Measurements from ENCODE around the gene TLE7. TPM values are rescaled to one million over a fixed set of nuclear protein-coding genes. Genes with fewer than 3 reads are reported as not detected.

TLE7 gene
- total and polyA plus RNA-seq, 2 donors from 2014 or later, result not detected

GRCh38 chr16:71384073-71384724 lies 57.7 kb downstream of the TLE7 start:
- no peak overlapping the region for H3K9ac ChIP-seq (ENCODE audit: low read length in 3 of 3)

GRCh38 chr16:71383054-71383773 lies 58.6 kb downstream of the TLE7 start:
- no peak overlapping the region for H3K9ac ChIP-seq (ENCODE audit: low read length in 3 of 3)
- H3K36me3 ChIP-seq (ENCODE audit: control insufficient read depth in 2 of 3, insufficient read depth in 3 of 3, low read length in 3 of 3), result no peaks in the 10 kb centered on the region
- no peaks in the 10 kb centered on the region for H3K4me1 ChIP-seq (ENCODE audit: control insufficient read depth in 2 of 3, insufficient read depth in 2 of 3, low read depth in 1 of 3, low read length in 3 of 3)
- H3K9me3 ChIP-seq (ENCODE audit: control insufficient read depth in 2 of 3, insufficient read depth in 1 of 3, low read length in 3 of 3), result no peaks in the 10 kb centered on the region
- intact Hi-C loops (cut with DNase I), result no loop called here
- DNase-seq, result no peak
- no peak for TF ChIP-seq CTCF (IDR thresholded peaks at IDR 0.05; ENCODE audit: borderline replicate concordance, extremely low read depth, insufficient read depth)
- FAIRE-seq, result no peak
- no peaks in the 10 kb centered on the region for H3K27me3 ChIP-seq (ENCODE audit: control insufficient read depth, insufficient read depth, low read length)
- H3K27ac ChIP-seq (ENCODE audit: low read depth in 2 of 2, low read length in 2 of 2), result no peak overlapping the region
- no peak overlapping the region for H3K4me3 ChIP-seq (ENCODE audit: low read length in 3 of 3)

More at GRCh38 chr16:71384073-71384724, 57.7 kb downstream of the TLE7 start:
- Histone ChIP-seq H3K9me3 (ENCODE audit: control insufficient read depth in 2 of 3, insufficient read depth in 1 of 3, low read length in 3 of 3) (no peaks in the 10 kb centered on the region), H3K36me3 (ENCODE audit: control insufficient read depth in 2 of 3, insufficient read depth in 3 of 3, low read length in 3 of 3) (no peaks in the 10 kb centered on the region), H3K27ac (ENCODE audit: low read depth in 2 of 2, low read length in 2 of 2) (no peak overlapping the region), H3K27me3 (ENCODE audit: control insufficient read depth, insufficient read depth, low read length) (no peaks in the 10 kb centered on the region), H3K4me3 (ENCODE audit: low read length in 3 of 3) (no peak overlapping the region), H3K4me1 (ENCODE audit: control insufficient read depth in 2 of 3, insufficient read depth in 2 of 3, low read depth in 1 of 3, low read length in 3 of 3) (no peaks in the 10 kb centered on the region)
- DNase-seq (no peak), FAIRE-seq (no peak)
- intact Hi-C loops (cut with DNase I), result no loop called here
- no peak for TF ChIP-seq CTCF (IDR thresholded peaks at IDR 0.05; ENCODE audit: borderline replicate concordance, extremely low read depth, insufficient read depth)

- intact Hi-C loops (cut with DNase I), result no loop called here
- no peaks in the 10 kb centered on the region for H3K9me3 ChIP-seq (ENCODE audit: control insufficient read depth in 2 of 3, insufficient read depth in 1 of 3, low read length in 3 of 3)
- DNase-seq, result no peak
- no peak overlapping the region for H3K4me3 ChIP-seq (ENCODE audit: low read length in 3 of 3)
- H3K27ac ChIP-seq (ENCODE audit: low read depth in 2 of 2, low read length in 2 of 2), result no peak overlapping the region
- no peak overlapping the region for H3K9ac ChIP-seq (ENCODE audit: low read length in 3 of 3)
- no peaks in the 10 kb centered on the region for H3K27me3 ChIP-seq (ENCODE audit: control insufficient read depth, insufficient read depth, low read length)
- H3K4me1 ChIP-seq (ENCODE audit: control insufficient read depth in 2 of 3, insufficient read depth in 2 of 3, low read depth in 1 of 3, low read length in 3 of 3), result no peaks in the 10 kb centered on the region
- no peaks in the 10 kb centered on the region for H3K36me3 ChIP-seq (ENCODE audit: control insufficient read depth in 2 of 3, insufficient read depth in 3 of 3, low read length in 3 of 3)
- no peak for TF ChIP-seq CTCF (IDR thresholded peaks at IDR 0.05; ENCODE audit: borderline replicate concordance, extremely low read depth, insufficient read depth)
- FAIRE-seq, result no peak
Observed at GRCh38 chr16:71380831-71381230, 61.0 kb downstream of the TLE7 start.

Other genes with a start within 250 kb of the TLE7 start
- 21.0 TPM for gene HYDIN, start 211.3 kb downstream of the TLE7 start, total RNA-seq
- 1.8 TPM for gene HYDIN, start 211.3 kb downstream of the TLE7 start, polyA plus RNA-seq (ENCODE audit: insufficient read depth, low read depth, low replicate concordance)
- gene CMTR2, start 152.7 kb downstream of the TLE7 start, total RNA-seq, result 21.5 TPM
- 8.0 TPM for gene CMTR2, start 152.7 kb downstream of the TLE7 start, polyA plus RNA-seq (ENCODE audit: insufficient read depth, low read depth, low replicate concordance)
- gene CALB2, start 83.3 kb downstream of the TLE7 start, total RNA-seq, result 1.4 TPM
- gene CALB2, start 83.3 kb downstream of the TLE7 start, polyA plus RNA-seq (ENCODE audit: insufficient read depth, low read depth, low replicate concordance), result not detected
- 9.9 TPM for gene ZNF23, start 20.2 kb upstream of the TLE7 start, total RNA-seq
- gene ZNF23, start 20.2 kb upstream of the TLE7 start, polyA plus RNA-seq (ENCODE audit: insufficient read depth, low read depth, low replicate concordance), result 7.3 TPM
- gene ZNF19, start 47.3 kb upstream of the TLE7 start, total RNA-seq, result 22.3 TPM
- gene ZNF19, start 47.3 kb upstream of the TLE7 start, polyA plus RNA-seq (ENCODE audit: insufficient read depth, low read depth, low replicate concordance), result 5.9 TPM
- gene CHST4, start 84.4 kb upstream of the TLE7 start, total RNA-seq, result not detected
- gene CHST4, start 84.4 kb upstream of the TLE7 start, polyA plus RNA-seq (ENCODE audit: insufficient read depth, low read depth, low replicate concordance), result not detected
- gene TAT, start 135.0 kb upstream of the TLE7 start, total RNA-seq, result not detected
- gene TAT, start 135.0 kb upstream of the TLE7 start, polyA plus RNA-seq (ENCODE audit: insufficient read depth, low read depth, low replicate concordance), result not detected
- 10.3 TPM for gene MARVELD3, start 184.1 kb upstream of the TLE7 start, total RNA-seq
- gene MARVELD3, start 184.1 kb upstream of the TLE7 start, polyA plus RNA-seq (ENCODE audit: insufficient read depth, low read depth, low replicate concordance), result 10.6 TPM

Data from kidney (tissue), 14 donors.